Neural cell (in vitro differentiated cells): ENCODE results near the gene CDK4.

Experiments
- CTCF ChIP-seq: fragments of 450-650 bp; IDR thresholded peaks from 2 replicates; pipeline ENCODE4 v1.5.1; 2014; ENCODE audit warnings: antibody characterized with exemption, mild to moderate bottlenecking, moderate library complexity; ENCODE audit not compliant: poor library complexity, severe bottlenecking
- EP300 ChIP-seq: fragments of 450-650 bp; conservative IDR thresholded peaks from 2 replicates; pipeline ENCODE4 v1.6.1; 2014; ENCODE audit warnings: antibody characterized with exemption, mild to moderate bottlenecking, moderate library complexity; ENCODE audit not compliant: poor library complexity, severe bottlenecking
- EZH2 ChIP-seq: fragments of 200-600, 300-800 bp; shearing (Covaris generic), sonication (generic); IDR thresholded peaks from 2 replicates; pipeline ENCODE4 v1.6.1; 2014; ENCODE audit warnings: antibody characterized with exemption, low read length, borderline replicate concordance, mild to moderate bottlenecking; ENCODE audit not compliant: insufficient read depth, poor library complexity, severe bottlenecking
- MXI1 ChIP-seq: fragments of 450-650 bp; conservative IDR thresholded peaks from 2 replicates; pipeline ENCODE4 v1.6.1; 2014; ENCODE audit warnings: antibody characterized with exemption, mild to moderate bottlenecking; ENCODE audit not compliant: poor library complexity, severe bottlenecking
- POLR2AphosphoS5 ChIP-seq: IDR thresholded peaks from 2 replicates; pipeline ENCODE4 v1.6.1; 2012
- RAD21 ChIP-seq: fragments of 450-650 bp; conservative IDR thresholded peaks from 2 replicates; pipeline ENCODE4 v1.6.1; 2014; ENCODE audit warnings: antibody characterized with exemption, mild to moderate bottlenecking, moderate library complexity
- SMC3 ChIP-seq: fragments of 450-650 bp; conservative IDR thresholded peaks from 2 replicates; pipeline ENCODE4 v1.6.1; 2014; ENCODE audit warnings: antibody characterized with exemption, mild to moderate bottlenecking, moderate library complexity; ENCODE audit not compliant: poor library complexity
- TAF1 ChIP-seq: IDR thresholded peaks from 2 replicates; pipeline ENCODE4 v1.6.1; 2012; ENCODE audit warnings: low read depth
- TF ChIP-seq, protein P1 (sequence below): IDR thresholded peaks from 2 replicates; pipeline ENCODE4 v1.6.1; 2012; ENCODE audit warnings: borderline replicate concordance

DNA sequence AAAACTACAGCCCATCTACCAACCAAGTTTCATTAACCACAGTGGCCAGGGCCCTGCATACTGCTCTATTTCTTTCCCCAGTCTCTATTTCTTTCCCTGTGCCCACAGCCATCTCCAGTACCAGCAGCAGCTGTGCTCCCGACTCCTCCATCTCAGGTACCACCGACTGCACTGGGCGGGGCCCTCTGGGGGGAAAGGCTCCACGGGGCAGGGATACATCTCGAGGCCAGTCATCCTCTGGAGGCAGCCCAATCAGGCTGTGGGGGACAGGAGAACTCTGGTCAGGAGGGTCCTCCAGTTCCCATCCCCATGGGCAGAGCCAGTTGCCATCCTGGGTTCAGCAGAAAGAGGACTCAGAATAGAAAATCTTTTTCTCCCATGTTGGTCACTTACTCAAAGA, 3.0 kb downstream of the CDK4 start:
- TF ChIP-seq POLR2AphosphoS5 (no peak), CTCF (no peak), EP300 (no peak), SMC3 (no peak), EZH2 (no peak), TAF1 (no peak), MXI1 (no peak), RAD21 (no peak)
- TF ChIP-seq, protein P1, sequence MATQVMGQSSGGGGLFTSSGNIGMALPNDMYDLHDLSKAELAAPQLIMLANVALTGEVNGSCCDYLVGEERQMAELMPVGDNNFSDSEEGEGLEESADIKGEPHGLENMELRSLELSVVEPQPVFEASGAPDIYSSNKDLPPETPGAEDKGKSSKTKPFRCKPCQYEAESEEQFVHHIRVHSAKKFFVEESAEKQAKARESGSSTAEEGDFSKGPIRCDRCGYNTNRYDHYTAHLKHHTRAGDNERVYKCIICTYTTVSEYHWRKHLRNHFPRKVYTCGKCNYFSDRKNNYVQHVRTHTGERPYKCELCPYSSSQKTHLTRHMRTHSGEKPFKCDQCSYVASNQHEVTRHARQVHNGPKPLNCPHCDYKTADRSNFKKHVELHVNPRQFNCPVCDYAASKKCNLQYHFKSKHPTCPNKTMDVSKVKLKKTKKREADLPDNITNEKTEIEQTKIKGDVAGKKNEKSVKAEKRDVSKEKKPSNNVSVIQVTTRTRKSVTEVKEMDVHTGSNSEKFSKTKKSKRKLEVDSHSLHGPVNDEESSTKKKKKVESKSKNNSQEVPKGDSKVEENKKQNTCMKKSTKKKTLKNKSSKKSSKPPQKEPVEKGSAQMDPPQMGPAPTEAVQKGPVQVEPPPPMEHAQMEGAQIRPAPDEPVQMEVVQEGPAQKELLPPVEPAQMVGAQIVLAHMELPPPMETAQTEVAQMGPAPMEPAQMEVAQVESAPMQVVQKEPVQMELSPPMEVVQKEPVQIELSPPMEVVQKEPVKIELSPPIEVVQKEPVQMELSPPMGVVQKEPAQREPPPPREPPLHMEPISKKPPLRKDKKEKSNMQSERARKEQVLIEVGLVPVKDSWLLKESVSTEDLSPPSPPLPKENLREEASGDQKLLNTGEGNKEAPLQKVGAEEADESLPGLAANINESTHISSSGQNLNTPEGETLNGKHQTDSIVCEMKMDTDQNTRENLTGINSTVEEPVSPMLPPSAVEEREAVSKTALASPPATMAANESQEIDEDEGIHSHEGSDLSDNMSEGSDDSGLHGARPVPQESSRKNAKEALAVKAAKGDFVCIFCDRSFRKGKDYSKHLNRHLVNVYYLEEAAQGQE = no peak
